ENCODE measurements around the gene RASA1. TPM values are rescaled to one million over a fixed set of nuclear protein-coding genes. Genes with fewer than 3 reads are reported as not detected.

The RASA1 gene
- total RNA-seq, 1 experiment from 2014 or later, result 29.6 TPM

DNA sequence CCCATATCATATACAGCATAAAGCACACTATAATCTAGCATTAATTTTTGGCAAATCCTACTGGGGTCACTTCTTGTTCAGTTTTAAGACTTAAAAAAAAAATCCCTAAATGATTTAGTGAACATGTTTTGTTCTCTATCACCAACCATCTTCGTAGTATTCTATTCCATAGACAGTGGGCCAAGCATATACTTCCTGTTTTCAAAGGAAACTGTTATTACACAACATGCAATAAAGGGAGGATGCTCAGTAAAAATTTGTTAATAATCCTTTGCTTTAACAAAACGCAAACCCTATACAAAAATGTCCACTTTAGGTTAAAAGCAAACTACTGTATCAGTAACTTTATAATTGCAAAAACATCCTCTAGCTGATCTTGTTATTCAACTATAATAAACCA is 132.0 kb downstream of the RASA1 start:
- Mint-ChIP-seq H3K27ac (no peak overlapping the region), H3K36me3 (ENCODE audit: insufficient read depth in 1 of 3, low read depth in 3 of 3) (peaks cover 40 to 91% (median 63%) of the 10 kb centered on the region in 3 experiments), H3K9me3 (peaks cover 4 to 5% of the 10 kb centered on the region in 2 experiments; a peak in 3 of 5 replicates), H3K4me1 (no peaks in the 10 kb centered on the region), H3K27me3 (ENCODE audit: low read depth) (no peaks in the 10 kb centered on the region), H3K4me3 (no peak overlapping the region)
- H2BK15ac ChIP-seq (ENCODE audit: low read depth, low read length), result no peak overlapping the region
- no peak overlapping the region for H3K56ac ChIP-seq (ENCODE audit: insufficient read length, low read depth, low read length)
- no peak for TF ChIP-seq CTCF (conservative IDR thresholded peaks at IDR 0.05)
- DNase-seq, result no peak
- no peaks in the 10 kb centered on the region for H3K4me1 ChIP-seq (ENCODE audit: insufficient read depth, low read length)
- WGBS (ENCODE audit: extremely low coverage, insufficient read length, low lambda C conversion rate), result no CpG with 5 or more reads among the region's 2 CpGs
- H3K27ac ChIP-seq (ENCODE audit: insufficient read length, low read depth, low read length), result no peak overlapping the region
- H3K14ac ChIP-seq (ENCODE audit: insufficient read depth, low read length), result no peak overlapping the region
- no peaks in the 10 kb centered on the region for H4K20me1 ChIP-seq (ENCODE audit: control insufficient read depth, insufficient read depth, insufficient read length)
- no peaks in the 10 kb centered on the region for H3K79me1 ChIP-seq (ENCODE audit: insufficient read depth, low read depth, low read length, poor library complexity, severe bottlenecking)
- H2BK20ac ChIP-seq (ENCODE audit: low read depth, low read length, poor library complexity, severe bottlenecking), result no peak overlapping the region
- no peak overlapping the region for H2AFZ ChIP-seq (ENCODE audit: low read length)
- no peak overlapping the region for H4K91ac ChIP-seq (ENCODE audit: insufficient read length, low read depth, low read length)
- H3K9me3 ChIP-seq (ENCODE audit: control insufficient read depth, low read depth, low read length), result no peaks in the 10 kb centered on the region
- H3K23me2 ChIP-seq (ENCODE audit: insufficient read length, low read depth, low read length, poor library complexity, severe bottlenecking), result no peaks in the 10 kb centered on the region
- H2BK5ac ChIP-seq (ENCODE audit: insufficient read length, low read length), result no peak overlapping the region
- no peak overlapping the region for H4K8ac ChIP-seq (replicated peaks; ENCODE audit: insufficient read length, low read depth, low read length)
- no peak overlapping the region for H2BK12ac ChIP-seq (ENCODE audit: insufficient read length, low read depth, low read length)
- no peak overlapping the region for H4K5ac ChIP-seq (ENCODE audit: insufficient read length, low read depth, low read length)
- H3K4ac ChIP-seq (ENCODE audit: low read depth, low read length), result no peak overlapping the region
- H3K9ac ChIP-seq (ENCODE audit: extremely low read depth, insufficient read length, low read length), result no peak overlapping the region
- no peak overlapping the region for H3K18ac ChIP-seq (ENCODE audit: insufficient read length, low read depth, low read length)
- no peak overlapping the region for H3K4me2 ChIP-seq (ENCODE audit: insufficient read depth, insufficient read length, low read length)
- no peak overlapping the region for H3T11ph ChIP-seq (ENCODE audit: low read length)
- no peaks in the 10 kb centered on the region for H3K79me2 ChIP-seq (ENCODE audit: insufficient read depth, low read length)
- H3K27me3 ChIP-seq (ENCODE audit: insufficient read depth, low read length), result no peaks in the 10 kb centered on the region
- no peak overlapping the region for H2AK5ac ChIP-seq (ENCODE audit: insufficient read length, low read length)
- no peak overlapping the region for H3K23ac ChIP-seq (ENCODE audit: insufficient read length, low read depth, low read length)
- no peak overlapping the region for H2BK120ac ChIP-seq (ENCODE audit: low read depth, low read length, poor library complexity, severe bottlenecking)

All from H9 (cell line).